D721Med (cell line): ENCODE measurements around the gene NEDD4.

Experiments used
- DNase-seq: peaks from one replicate; pipeline ENCODE4 v3.0.0; 2011; ENCODE audit warnings: low spot score; ENCODE audit not compliant: insufficient read length
- FAIRE-seq: peaks from 2 replicates; lab custom pipeline; 2011; peaks lifted over from hg19 to GRCh38; lab: Jason Lieb, UNC
- CTCF ChIP-seq: IDR thresholded peaks from 2 replicates; pipeline ENCODE4 v1.5.1; 2012; ENCODE audit warnings: mild to moderate bottlenecking, control low read depth; ENCODE audit not compliant: insufficient read depth; ENCODE audit errors: missing control alignments

Gene NEDD4

GRCh38 chr15:55942332-55942731 lies 51.1 kb downstream of the NEDD4 start:
- TF ChIP-seq CTCF, result no peak
- no peak for DNase-seq
- FAIRE-seq, result no peak

DNA sequence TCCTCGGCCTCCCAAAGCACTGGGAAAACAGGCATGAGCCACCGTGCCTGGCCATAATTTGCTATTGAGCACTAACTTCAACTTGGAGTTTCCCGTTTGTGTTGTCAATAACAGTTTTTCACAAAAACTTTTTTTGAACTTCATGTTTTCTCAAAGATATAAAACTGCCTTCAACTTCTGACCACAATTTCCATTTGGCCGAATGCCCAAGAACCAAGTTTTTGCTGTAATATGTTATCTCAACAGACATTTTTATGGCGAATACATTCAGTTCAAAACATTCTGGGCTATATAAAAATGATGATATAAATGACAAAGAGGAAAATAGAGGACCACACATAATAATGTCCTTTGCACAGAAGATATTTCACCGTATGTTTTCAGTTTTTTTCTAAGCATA lies 56.4 kb downstream of the NEDD4 start:
- DNase-seq, result no peak
- TF ChIP-seq CTCF, result no peak
- FAIRE-seq, result no peak

DNA sequence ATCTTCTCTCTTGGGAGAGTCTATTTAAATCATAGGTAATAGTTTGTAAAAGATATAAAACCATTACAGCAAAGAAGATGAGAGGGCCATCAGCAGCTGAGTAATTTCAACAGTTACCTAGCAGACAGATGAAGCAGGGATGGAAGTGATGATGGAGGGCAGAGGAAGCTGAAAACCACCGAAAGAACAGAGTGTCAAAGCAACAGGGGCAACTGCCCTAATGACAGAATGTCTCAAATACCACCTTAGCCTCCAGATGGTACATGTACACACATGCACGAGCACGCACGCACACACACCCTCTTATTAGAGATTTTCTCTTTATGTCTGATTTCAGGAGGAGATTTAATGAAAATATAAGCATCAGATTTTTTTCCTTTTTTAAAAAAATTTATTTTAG lies 64.5 kb downstream of the NEDD4 start:
- FAIRE-seq, result no peak

DNA sequence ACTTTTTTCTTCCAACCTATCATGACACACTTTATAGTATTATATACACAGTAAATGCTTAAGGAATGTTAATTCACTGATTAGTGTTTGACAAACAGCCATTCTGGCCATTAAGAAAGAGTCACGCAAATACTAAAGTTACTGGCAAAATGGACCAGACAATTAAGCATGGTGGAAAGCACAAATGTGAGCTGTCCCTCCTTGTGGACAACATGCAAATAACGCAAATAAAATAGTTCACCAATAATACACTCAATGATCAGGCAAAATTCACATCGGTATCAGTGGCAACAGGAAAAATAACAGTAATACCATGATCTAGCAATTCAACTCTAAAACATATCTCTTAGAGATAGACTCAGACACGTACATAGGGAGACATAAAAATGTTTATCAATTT lies 71.7 kb downstream of the NEDD4 start:
- TF ChIP-seq CTCF, result no peak
- no peak for DNase-seq
- FAIRE-seq, result no peak

More for the DNA sequence above, 64.5 kb downstream of the NEDD4 start:
- DNase-seq, result no peak
- no peak for TF ChIP-seq CTCF

DNA sequence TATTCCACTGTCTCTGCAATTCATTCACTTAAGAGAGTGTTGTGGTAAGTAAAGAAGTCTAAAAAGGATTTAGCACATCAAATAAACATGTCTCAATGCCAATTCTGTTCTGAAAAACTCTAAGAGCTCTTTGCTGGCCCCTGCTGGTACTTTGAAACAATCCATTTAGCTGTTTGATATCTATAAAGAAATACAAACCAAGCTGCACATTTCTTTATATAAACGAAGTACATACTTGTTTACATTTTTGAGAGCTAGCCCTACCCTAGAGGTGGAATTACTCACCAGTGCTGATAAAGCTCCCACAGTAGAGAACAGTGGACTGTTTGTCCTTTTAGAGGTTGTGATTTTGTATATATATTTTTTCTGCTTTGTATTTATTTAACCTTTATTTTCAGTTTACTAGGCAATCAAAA lies 75.5 kb downstream of the NEDD4 start:
- peak; percentile 48 for TF ChIP-seq CTCF
- FAIRE-seq, result no peak
- no peak for DNase-seq

DNA sequence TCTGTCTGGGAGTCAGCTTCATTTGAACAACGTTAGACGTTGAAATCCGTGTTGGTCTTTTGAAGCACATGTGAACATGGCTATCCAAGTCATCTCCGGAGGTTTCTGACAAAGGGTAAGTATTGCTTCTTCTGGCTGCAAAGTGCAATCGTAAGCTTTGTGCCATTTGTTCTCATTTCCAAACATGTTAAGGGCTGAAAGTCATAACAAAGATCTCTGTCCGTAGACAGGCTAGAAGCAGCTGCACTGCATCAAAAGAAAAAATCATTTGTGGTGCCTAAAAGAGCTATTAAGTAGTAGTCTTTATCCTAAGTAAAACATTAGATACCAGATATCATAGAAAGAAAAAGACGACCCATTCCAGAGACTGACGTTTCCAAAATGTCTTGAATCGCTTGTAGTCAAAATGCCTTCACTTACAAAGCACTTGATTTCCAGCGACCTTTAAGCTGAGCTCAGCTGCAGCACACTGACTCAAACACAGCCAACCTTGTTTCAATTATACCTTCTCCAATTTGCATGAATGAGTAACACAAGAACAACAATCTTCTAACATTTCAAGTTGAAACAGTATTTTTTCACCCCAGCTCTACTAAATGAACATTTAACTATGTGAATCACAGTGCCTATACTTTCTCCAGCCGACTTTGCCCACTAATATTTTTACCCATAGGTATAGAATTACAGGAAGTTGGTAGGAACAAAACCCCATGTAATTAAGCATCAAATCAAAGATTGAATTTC lies 76.6 kb downstream of the NEDD4 start:
- FAIRE-seq, result no peak
- DNase-seq, result no peak
- TF ChIP-seq CTCF, result no peak

GRCh38 chr15:55915876-55916567 lies 77.4 kb downstream of the NEDD4 start:
- no peak for TF ChIP-seq CTCF
- DNase-seq (no peak), FAIRE-seq (peak; percentile 46)
